Hepatocyte (in vitro differentiated cells): ENCODE results near the gene CDC45. TPM values are rescaled to one million over a fixed set of nuclear protein-coding genes. Genes with fewer than 3 reads are reported as not detected.

Experiments used
- DNase-seq: peaks from one replicate; pipeline ENCODE4 v3.0.0-alpha.2; 2016; ENCODE audit warnings: low spot score
- H2AFZ ChIP-seq: fragments of 200-600 bp; sonication (generic); 2 replicates; pipeline ENCODE4 v1.6.0; 2016; ENCODE audit warnings: antibody characterized with exemption, mild to moderate bottlenecking
- H3K27ac ChIP-seq: fragments of 200-600 bp; sonication (generic); 2 replicates; pipeline ENCODE4 v1.5.1; 2016; ENCODE audit warnings: mild to moderate bottlenecking
- H3K27me3 ChIP-seq: fragments of 200-600 bp; sonication (generic); 2 replicates; pipeline ENCODE4 v1.6.1; 2016
- H3K36me3 ChIP-seq: fragments of 200-600 bp; sonication (generic); replicated peaks from 2 replicates; pipeline ENCODE4 v1.5.1; 2016; ENCODE audit warnings: low read depth; ENCODE audit not compliant: insufficient read depth
- H3K4me1 ChIP-seq: fragments of 200-600 bp; sonication (generic); 2 replicates; pipeline ENCODE4 v1.5.1; 2016; ENCODE audit warnings: mild to moderate bottlenecking, moderate library complexity; ENCODE audit not compliant: insufficient read depth
- H3K4me2 ChIP-seq: fragments of 200-600 bp; sonication (generic); 2 replicates; pipeline ENCODE4 v1.6.0; 2016
- H3K4me3 ChIP-seq: fragments of 200-600 bp; sonication (generic); 2 replicates; pipeline ENCODE4 v1.5.1; 2016; ENCODE audit warnings: mild to moderate bottlenecking
- H3K79me2 ChIP-seq: fragments of 200-600 bp; sonication (generic); 2 replicates; pipeline ENCODE4 v1.6.0; 2017; ENCODE audit warnings: mild to moderate bottlenecking
- H3K9me2 ChIP-seq: fragments of 200-600 bp; sonication (generic); replicated peaks from 2 replicates; pipeline ENCODE4 v1.6.0; 2017; ENCODE audit warnings: mild to moderate bottlenecking; ENCODE audit not compliant: insufficient read depth
- H3K9me3 ChIP-seq: fragments of 200-600 bp; sonication (generic); 2 replicates; pipeline ENCODE4 v1.5.1; 2016; ENCODE audit warnings: low read depth, mild to moderate bottlenecking
- H4K20me1 ChIP-seq: fragments of 200-600 bp; sonication (generic); 2 replicates; pipeline ENCODE4 v1.6.0; 2016; ENCODE audit warnings: mild to moderate bottlenecking; ENCODE audit not compliant: insufficient read depth, poor library complexity, severe bottlenecking
- EZH2 ChIP-seq: fragments of 200-600 bp; sonication (generic); IDR thresholded peaks from 2 replicates; pipeline ENCODE4 v1.6.1; 2016; ENCODE audit warnings: antibody characterized with exemption, mild to moderate bottlenecking, borderline replicate concordance
- EZH2phosphoT487 ChIP-seq: fragments of 200-600 bp; sonication (generic); IDR thresholded peaks from one replicate; pipeline ENCODE4 v1.6.1; 2018; ENCODE audit warnings: antibody characterized with exemption, mild to moderate bottlenecking, low read depth, moderate library complexity; ENCODE audit not compliant: unreplicated experiment, severe bottlenecking
- WGBS: methylation state at CpG from one replicate; pipeline ENCODE4 v1.1.6; 2016; ENCODE audit warnings: low lambda C conversion rate; ENCODE audit errors: missing lambda C conversion rate; 5-methylcytosine and 5-hydroxymethylcytosine counted together
- polyA plus RNA-seq: library from polyadenylated mRNA; unstranded; fragments of >200 nt; fragmentation: Nextera tagmentation; extraction: Ambion mirVana; gene quantifications from 2 replicates; pipeline ENCODE4 v1.2.1, GENCODE V29; 2016
- total RNA-seq: library from RNA; depleted of rRNA; stranded (reverse); fragments of >200 nt; gene quantifications from 2 replicates; pipeline ENCODE4 v1.2.3, GENCODE V29; 2014
- TF ChIP-seq, protein P1 (sequence below): fragments of 200-600 bp; sonication (generic); IDR thresholded peaks from 2 replicates; pipeline ENCODE4 v1.5.1; 2016; ENCODE audit warnings: antibody characterized with exemption, mild to moderate bottlenecking; ENCODE audit not compliant: poor library complexity

CDC45 gene
- total and polyA plus RNA-seq, 2 experiments from 2014 or later: 3.5 to 6.5 TPM

DNA sequence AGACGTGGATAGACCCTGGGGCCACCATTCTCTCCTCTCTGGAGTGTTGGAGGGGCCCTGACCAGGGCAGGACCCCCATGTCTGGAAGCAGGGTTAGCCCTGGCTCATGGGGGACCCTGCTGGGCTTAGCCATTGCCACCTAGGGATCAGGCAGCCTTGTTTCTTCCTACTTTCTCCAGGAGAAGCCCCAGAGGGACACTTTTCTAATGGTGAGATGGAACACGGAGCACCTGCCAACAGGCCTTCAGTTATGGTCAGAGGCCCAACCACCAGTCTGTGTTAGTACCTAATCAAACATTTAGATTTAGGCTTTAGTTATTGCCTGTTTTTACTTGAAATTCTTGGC lies 30.3 kb upstream of the CDC45 start:
- Histone ChIP-seq H3K4me2 (no peak overlapping the region), H3K79me2 (peaks cover 27% of the 10 kb centered on the region), H4K20me1 (no peaks in the 10 kb centered on the region), H3K4me3 (no peak overlapping the region), H3K27ac (no peak overlapping the region), H3K4me1 (peaks cover 20% of the 10 kb centered on the region), H3K36me3 (no peaks in the 10 kb centered on the region), H3K9me2 (no peaks in the 10 kb centered on the region), H3K27me3 (no peaks in the 10 kb centered on the region), H2AFZ (no peak overlapping the region), H3K9me3 (no peaks in the 10 kb centered on the region)
- DNase-seq: no peak
- no peak for TF ChIP-seq EZH2
- no peak for TF ChIP-seq EZH2phosphoT487
- TF ChIP-seq, protein P1, sequence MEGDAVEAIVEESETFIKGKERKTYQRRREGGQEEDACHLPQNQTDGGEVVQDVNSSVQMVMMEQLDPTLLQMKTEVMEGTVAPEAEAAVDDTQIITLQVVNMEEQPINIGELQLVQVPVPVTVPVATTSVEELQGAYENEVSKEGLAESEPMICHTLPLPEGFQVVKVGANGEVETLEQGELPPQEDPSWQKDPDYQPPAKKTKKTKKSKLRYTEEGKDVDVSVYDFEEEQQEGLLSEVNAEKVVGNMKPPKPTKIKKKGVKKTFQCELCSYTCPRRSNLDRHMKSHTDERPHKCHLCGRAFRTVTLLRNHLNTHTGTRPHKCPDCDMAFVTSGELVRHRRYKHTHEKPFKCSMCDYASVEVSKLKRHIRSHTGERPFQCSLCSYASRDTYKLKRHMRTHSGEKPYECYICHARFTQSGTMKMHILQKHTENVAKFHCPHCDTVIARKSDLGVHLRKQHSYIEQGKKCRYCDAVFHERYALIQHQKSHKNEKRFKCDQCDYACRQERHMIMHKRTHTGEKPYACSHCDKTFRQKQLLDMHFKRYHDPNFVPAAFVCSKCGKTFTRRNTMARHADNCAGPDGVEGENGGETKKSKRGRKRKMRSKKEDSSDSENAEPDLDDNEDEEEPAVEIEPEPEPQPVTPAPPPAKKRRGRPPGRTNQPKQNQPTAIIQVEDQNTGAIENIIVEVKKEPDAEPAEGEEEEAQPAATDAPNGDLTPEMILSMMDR: no peak
- 79% methylated on average over 2 of the region's 2 CpGs for WGBS

DNA sequence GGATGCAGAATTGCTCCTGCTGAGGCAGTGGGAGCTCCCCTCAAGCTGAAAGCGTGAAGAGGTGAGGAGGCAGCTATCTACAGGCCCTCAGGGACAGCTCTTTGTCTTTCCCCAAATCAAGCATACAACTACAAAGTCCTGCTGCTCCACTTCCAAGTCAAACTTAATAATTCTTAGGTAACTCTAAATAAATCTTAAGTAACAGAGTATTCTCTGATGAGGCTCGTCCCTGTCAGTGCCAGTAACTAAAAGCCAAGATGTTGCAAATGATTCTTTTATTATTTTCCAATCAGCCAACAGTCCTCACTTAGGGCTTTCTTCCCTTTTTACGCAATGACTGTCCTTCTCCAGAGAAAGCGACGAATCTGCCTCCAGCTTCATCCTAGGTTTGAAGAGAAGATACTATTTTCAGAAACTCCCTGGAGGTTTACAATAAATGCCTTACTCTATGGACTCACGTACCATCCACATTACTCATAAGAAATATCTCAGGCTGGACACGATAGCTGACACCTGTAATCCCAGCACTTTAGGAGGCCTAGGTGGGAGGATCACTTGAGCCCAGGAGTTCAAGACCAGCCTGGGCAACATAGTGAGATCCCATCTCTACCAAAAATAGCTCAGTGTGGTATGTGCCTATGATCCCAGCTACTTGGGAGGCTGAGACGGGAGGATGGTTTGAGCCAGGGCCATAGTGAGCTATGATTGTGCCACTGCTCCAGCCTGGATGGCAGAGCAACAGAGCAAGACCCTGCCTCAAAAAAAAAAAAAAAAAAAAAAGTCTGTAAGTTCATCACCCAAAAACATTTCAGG lies 29.2 kb upstream of the CDC45 start:
- H3K9me2 ChIP-seq: no peaks in the 10 kb centered on the region
- peaks cover 15% of the 10 kb centered on the region for H3K79me2 ChIP-seq
- H4K20me1 ChIP-seq: no peaks in the 10 kb centered on the region
- H3K9me3 ChIP-seq: no peaks in the 10 kb centered on the region
- H3K36me3 ChIP-seq: no peaks in the 10 kb centered on the region
- peaks cover 15% of the 10 kb centered on the region for H3K4me1 ChIP-seq
- no peak overlapping the region for H3K27ac ChIP-seq
- H2AFZ ChIP-seq: no peak overlapping the region
- TF ChIP-seq, protein P1: no peak
- TF ChIP-seq EZH2 (no peak), EZH2phosphoT487 (no peak)
- 97% methylated on average over 8 of the region's 8 CpGs for WGBS
- H3K27me3 ChIP-seq: no peaks in the 10 kb centered on the region
- H3K4me2 ChIP-seq: no peak overlapping the region
- no peak for DNase-seq
- H3K4me3 ChIP-seq: no peak overlapping the region

GRCh38 chr22:19451570-19451969 lies 28.1 kb upstream of the CDC45 start:
- no peak overlapping the region for H2AFZ ChIP-seq
- 99% methylated on average over 4 of the region's 4 CpGs for WGBS
- DNase-seq: no peak
- TF ChIP-seq, protein P1: no peak
- TF ChIP-seq EZH2phosphoT487: no peak
- TF ChIP-seq EZH2: no peak
- H3K9me2 ChIP-seq: no peaks in the 10 kb centered on the region
- no peaks in the 10 kb centered on the region for H4K20me1 ChIP-seq
- no peaks in the 10 kb centered on the region for H3K9me3 ChIP-seq
- H3K4me3 ChIP-seq: no peak overlapping the region
- no peak overlapping the region for H3K27ac ChIP-seq
- no peaks in the 10 kb centered on the region for H3K27me3 ChIP-seq
- H3K4me1 ChIP-seq: peaks cover 6% of the 10 kb centered on the region
- H3K4me2 ChIP-seq: no peak overlapping the region
- peaks cover 5% of the 10 kb centered on the region for H3K79me2 ChIP-seq
- H3K36me3 ChIP-seq: no peaks in the 10 kb centered on the region
